Kidney (tissue), 14 donors: Measurements from ENCODE around the gene PRKAA2. TPM values are rescaled to one million over a fixed set of nuclear protein-coding genes. Genes with fewer than 3 reads are reported as not detected.
A peak's percentile ranks its signal among the peaks of the same experiment; 100 is the strongest.

ENCODE experiments used
- DNase-seq, 5 donors: peaks; one replicate each; pipeline ENCODE4 v3.0.0-alpha.2; 2013 to 2020
- FAIRE-seq: peaks from 2 replicates; lab custom pipeline; 2012; peaks lifted over from hg19 to GRCh38; lab: Jason Lieb, UNC
- H3K27ac ChIP-seq, 2 donors: one replicate each; pipeline ENCODE4 v1.7.0; 2013; ENCODE audit warnings: low read depth in 2 of 2, low read length in 2 of 2, inconsistent platforms in 1 of 2
- H3K27me3 ChIP-seq: one replicate; pipeline ENCODE4 v1.7.1; 2013; ENCODE audit warnings: low read length, inconsistent platforms; ENCODE audit not compliant: control insufficient read depth, insufficient read depth
- H3K36me3 ChIP-seq, 3 donors: one replicate each; pipeline versions ENCODE4 v1.7.0 to v1.7.1; 2013; ENCODE audit warnings: low read length in 3 of 3, control low read depth in 1 of 3, inconsistent platforms in 1 of 3; ENCODE audit not compliant: insufficient read depth in 3 of 3, control insufficient read depth in 2 of 3
- H3K4me1 ChIP-seq, 3 donors: one replicate each; pipeline versions ENCODE4 v1.7.0 to v1.7.1; 2013; ENCODE audit warnings: low read length in 3 of 3, inconsistent platforms in 1 of 3, low read depth in 1 of 3; ENCODE audit not compliant: control insufficient read depth in 2 of 3, insufficient read depth in 2 of 3
- H3K4me3 ChIP-seq, 3 donors: one replicate each; pipeline versions ENCODE4 v1.7.0 to v1.8.1; 2013; ENCODE audit warnings: low read length in 3 of 3, control low read depth in 1 of 3, inconsistent platforms in 1 of 3
- H3K9ac ChIP-seq, 3 donors: one replicate each; pipeline versions ENCODE4 v1.7.0 to v1.7.1; 2013; ENCODE audit warnings: low read length in 3 of 3, control low read depth in 1 of 3, inconsistent platforms in 1 of 3
- H3K9me3 ChIP-seq, 3 donors: one replicate each; pipeline versions ENCODE4 v1.7.0 to v1.7.1; 2013; ENCODE audit warnings: low read length in 3 of 3, control low read depth in 1 of 3, inconsistent platforms in 1 of 3; ENCODE audit not compliant: control insufficient read depth in 2 of 3, insufficient read depth in 1 of 3
- intact Hi-C: fragments of 100-400 bp; cut with DNase I; formaldehyde crosslinking; loops from one replicate; pipeline ENCODE4 v1.11.1; 2022
- polyA plus RNA-seq: library from polyadenylated mRNA; stranded (reverse); fragments of 350-450 nt; fragmentation: Illumina TruSeq; extraction: RNeasy Lipid Tissue Mini Kit (QIAGEN cat#74804); gene quantifications from one replicate; pipeline ENCODE4 v1.2.3, GENCODE V29; 2014; ENCODE audit warnings: low read depth, low replicate concordance; ENCODE audit not compliant: insufficient read depth
- total RNA-seq: library from RNA; stranded (reverse); fragmentation: NEBNext Ultra II Directional; extraction: Animal tissue kit (Norgen Biotek cat#: 25700); gene quantifications from one replicate; pipeline ENCODE4 v1.2.1, GENCODE V29; 2021
- TF ChIP-seq, protein P1 (sequence below): IDR thresholded peaks from 3 replicates; pipeline ENCODE4 v1.5.1; 2012; ENCODE audit warnings: mild to moderate bottlenecking, moderate library complexity, borderline replicate concordance; ENCODE audit not compliant: insufficient read depth; ENCODE audit errors: extremely low read depth
- donor health status: control.
- donor health status: control.
- donor health status: control.
- donor health status: control.
- donor health status: control.
- donor health status: DM: yes; HTN: yes; CAD: no.
- donor health status: Normal renal cell carcinoma (clear cell type).

The PRKAA2 gene
- total and polyA plus RNA-seq, 2 donors from 2014 or later = 7.0 to 11.6 TPM

DNA sequence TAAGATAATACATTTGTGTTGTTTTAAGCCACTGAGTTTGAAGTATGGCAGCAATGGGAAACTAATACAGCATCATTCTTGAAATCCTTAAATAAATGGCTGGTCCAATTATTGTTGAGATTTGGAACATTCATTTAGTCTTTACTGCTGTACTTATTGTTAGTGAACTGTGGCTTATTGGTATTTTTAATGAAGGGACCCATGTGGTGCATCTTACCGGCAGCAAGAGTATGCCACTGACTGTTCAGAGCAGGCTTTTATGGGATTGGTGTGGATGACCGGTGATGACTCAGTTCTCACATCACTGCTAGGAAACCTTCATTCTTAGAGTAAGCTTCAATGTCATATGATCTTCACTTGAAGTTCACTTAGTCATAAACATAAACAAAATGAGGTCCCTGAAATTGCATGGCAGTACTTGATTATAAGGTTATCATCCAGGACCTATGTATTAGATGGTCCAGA is 31.5 kb downstream of the PRKAA2 start:
- Histone ChIP-seq H3K36me3 (no peaks in the 10 kb centered on the region), H3K4me3 (no peak overlapping the region), H3K27me3 (no peaks in the 10 kb centered on the region), H3K4me1 (no peaks in the 10 kb centered on the region), H3K9me3 (no peaks in the 10 kb centered on the region), H3K9ac (no peak overlapping the region), H3K27ac (no peak overlapping the region)
- intact Hi-C loops = no loop called here
- FAIRE-seq (no peak), DNase-seq (no peak)
- TF ChIP-seq, protein P1, sequence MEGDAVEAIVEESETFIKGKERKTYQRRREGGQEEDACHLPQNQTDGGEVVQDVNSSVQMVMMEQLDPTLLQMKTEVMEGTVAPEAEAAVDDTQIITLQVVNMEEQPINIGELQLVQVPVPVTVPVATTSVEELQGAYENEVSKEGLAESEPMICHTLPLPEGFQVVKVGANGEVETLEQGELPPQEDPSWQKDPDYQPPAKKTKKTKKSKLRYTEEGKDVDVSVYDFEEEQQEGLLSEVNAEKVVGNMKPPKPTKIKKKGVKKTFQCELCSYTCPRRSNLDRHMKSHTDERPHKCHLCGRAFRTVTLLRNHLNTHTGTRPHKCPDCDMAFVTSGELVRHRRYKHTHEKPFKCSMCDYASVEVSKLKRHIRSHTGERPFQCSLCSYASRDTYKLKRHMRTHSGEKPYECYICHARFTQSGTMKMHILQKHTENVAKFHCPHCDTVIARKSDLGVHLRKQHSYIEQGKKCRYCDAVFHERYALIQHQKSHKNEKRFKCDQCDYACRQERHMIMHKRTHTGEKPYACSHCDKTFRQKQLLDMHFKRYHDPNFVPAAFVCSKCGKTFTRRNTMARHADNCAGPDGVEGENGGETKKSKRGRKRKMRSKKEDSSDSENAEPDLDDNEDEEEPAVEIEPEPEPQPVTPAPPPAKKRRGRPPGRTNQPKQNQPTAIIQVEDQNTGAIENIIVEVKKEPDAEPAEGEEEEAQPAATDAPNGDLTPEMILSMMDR = no peak

DNA sequence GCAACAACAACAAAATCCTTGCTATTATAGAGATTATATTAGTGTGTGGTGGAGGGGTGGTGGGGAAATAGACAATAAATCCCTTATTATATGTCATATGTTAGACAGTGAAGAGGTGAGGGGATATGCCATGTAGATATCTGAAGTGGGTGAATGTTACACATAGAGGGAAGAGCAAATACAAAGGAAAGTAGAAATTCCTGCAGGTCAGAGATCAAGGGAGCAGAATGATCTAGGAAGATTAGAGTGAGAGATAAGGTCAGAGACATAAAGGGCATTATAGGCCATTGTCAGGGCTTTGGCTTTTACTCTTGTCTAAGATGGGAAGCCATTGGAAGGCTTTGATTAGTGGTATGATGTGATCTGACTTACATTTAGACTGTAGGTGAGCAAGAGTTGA is 38.5 kb downstream of the PRKAA2 start:
- H3K36me3 ChIP-seq = no peaks in the 10 kb centered on the region
- FAIRE-seq = no peak
- H3K27me3 ChIP-seq = no peaks in the 10 kb centered on the region

DNA sequence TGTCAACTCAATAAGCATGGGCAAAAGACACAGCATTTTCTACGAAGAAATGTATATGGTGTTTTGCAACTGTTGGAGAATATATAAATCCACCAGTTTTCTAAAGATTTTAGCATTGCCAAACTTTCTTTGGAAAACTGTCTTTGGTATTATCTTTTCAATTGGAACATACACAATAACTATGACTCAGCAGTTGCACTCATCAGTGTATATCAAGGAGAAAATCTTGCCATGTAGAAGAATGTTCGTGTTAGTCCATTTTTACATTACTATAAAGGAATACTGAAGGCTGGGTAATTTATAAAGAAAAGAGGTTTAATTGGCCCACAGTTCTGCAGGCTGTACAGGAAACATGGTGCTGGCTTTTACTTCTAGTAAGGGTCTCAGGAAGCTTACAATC is 41.1 kb downstream of the PRKAA2 start:
- TF ChIP-seq, protein P1 = no peak
- no peaks in the 10 kb centered on the region for H3K4me1 ChIP-seq
- no peaks in the 10 kb centered on the region for H3K27me3 ChIP-seq
- intact Hi-C loops = no loop called here
- no peak overlapping the region for H3K27ac ChIP-seq
- no peak for FAIRE-seq
- DNase-seq = no peak
- no peak overlapping the region for H3K4me3 ChIP-seq
- no peaks in the 10 kb centered on the region for H3K36me3 ChIP-seq
- H3K9ac ChIP-seq = no peak overlapping the region
- no peaks in the 10 kb centered on the region for H3K9me3 ChIP-seq

More for the DNA sequence above, 38.5 kb downstream of the PRKAA2 start:
- H3K9ac ChIP-seq = no peak overlapping the region
- H3K4me3 ChIP-seq = no peak overlapping the region
- no peak overlapping the region for H3K27ac ChIP-seq
- intact Hi-C loops = no loop called here
- H3K4me1 ChIP-seq = no peaks in the 10 kb centered on the region
- TF ChIP-seq, protein P1 = no peak
- no peak for DNase-seq
- no peaks in the 10 kb centered on the region for H3K9me3 ChIP-seq

DNA sequence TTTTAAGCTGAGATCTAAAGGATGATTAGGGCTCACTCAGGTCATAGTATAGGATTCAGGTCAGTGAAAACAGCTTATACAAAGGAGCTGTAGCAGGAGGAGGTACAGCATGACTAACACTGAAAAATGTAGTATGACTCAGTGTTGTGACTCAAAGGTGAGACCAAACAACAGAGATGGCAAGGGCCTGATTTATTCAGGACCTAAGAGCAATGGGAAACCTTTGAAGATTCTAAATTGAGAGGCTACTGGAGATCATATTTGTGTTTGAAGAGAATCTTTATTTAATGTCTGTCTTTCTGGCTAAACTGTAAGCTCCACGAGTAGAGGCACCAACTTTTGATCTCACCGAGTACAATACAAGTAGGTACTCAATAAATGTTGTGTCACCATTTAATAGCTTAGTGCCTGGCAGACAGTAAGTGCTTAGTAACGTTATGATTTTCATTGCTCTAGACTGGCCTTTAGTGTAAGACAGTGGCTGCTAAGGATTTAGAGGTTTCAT is 43.5 kb downstream of the PRKAA2 start:
- intact Hi-C loops = no loop called here
- DNase-seq = peak in 2 of 5 donors; percentile 14 to 26
- no peak for FAIRE-seq

More for the DNA sequence above, 43.5 kb downstream of the PRKAA2 start:
- TF ChIP-seq, protein P1 = no peak
- no peaks in the 10 kb centered on the region for H3K4me1 ChIP-seq
- H3K36me3 ChIP-seq = no peaks in the 10 kb centered on the region
- H3K27me3 ChIP-seq = no peaks in the 10 kb centered on the region
- no peak overlapping the region for H3K9ac ChIP-seq
- no peak overlapping the region for H3K4me3 ChIP-seq
- H3K27ac ChIP-seq = no peak overlapping the region
- H3K9me3 ChIP-seq = no peaks in the 10 kb centered on the region
